KBM-7 (cell line): ENCODE measurements around the gene UNCX.
A peak's percentile ranks its signal among the peaks of the same experiment; 100 is the strongest.
"Not testable (repeated sequence)": the region's sequence is repeated elsewhere in the genome, so short reads cannot be mapped to it uniquely, and the experiment has no call there.

ENCODE experiments used
- DNase-seq: peaks from one replicate; pipeline ENCODE4 v3.0.0-alpha.2; 2015
- in situ Hi-C: fragments of 300-500 bp; cut with MboI; formaldehyde crosslinking; loops from 2 replicates; pipeline ENCODE4 v1.14.3; 2020; ENCODE audit warnings: low sequenced_read_pairs, low pct_unique_long_range_greater_than_20kb, mixed read lengths

The UNCX gene

DNA sequence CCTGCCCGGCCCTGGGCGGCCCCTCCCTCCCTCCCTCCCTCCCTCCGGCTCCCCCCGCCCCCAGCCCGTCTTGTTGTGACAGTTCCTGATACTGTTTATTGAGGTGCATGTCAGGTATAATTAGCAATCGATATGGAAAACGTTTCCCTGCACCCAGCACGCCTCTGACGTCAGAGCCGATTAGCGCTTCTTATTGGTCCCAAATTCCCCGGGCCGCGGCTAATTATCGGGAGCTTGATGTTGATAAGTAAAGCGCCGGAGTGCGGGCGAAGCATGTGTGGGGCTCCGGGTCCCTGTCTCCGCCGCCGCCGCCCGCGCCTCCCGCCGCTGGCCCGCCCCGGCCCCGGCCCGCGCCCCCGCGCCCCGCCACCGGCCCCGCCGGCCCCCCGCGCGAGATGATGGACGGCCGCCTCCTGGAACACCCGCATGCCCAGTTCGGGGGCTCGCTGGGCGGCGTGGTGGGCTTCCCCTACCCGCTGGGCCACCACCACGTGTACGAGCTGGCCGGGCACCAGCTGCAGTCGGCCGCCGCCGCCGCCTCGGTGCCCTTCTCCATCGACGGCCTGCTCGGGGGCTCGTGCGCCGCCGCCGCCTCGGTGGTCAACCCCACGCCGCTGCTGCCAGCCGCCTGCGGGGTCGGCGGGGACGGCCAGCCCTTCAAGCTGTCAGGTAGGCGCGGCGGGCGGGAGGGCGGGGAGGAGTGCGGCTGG lies at the start of gene UNCX:
Gene UNCX (plus strand): TSS at position 250 of the 710 bp plus-strand sequence. CDS start 146 bp downstream, at position 396.
- in situ Hi-C loops = no loop called here
- DNase-seq = no peak

DNA sequence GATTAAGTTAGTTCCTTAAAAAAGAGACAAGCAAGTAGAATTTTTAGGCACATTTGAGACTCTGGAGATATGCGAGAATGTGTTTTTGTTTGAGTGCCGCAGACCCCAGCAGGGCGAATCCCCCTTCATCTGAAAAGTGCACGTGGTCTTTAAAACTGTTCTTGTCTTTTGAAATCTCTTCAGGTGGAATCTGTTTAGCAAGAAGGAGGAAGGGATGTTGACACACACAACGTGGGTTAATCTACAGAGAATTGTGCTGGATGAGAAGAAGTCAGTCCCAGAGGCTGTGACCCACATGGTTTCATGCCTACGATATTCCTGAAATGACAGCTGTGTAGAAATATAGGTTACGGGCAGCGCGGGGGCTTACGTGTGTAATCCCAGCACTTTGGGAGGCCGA lies 45.5 kb upstream of the UNCX start:
- in situ Hi-C loops = no loop called here
- peak; percentile 60 for DNase-seq

- in situ Hi-C loops = no loop called here
- DNase-seq = no peak
These were observed 43.9 kb upstream of the UNCX start for GRCh38 chr7:1188720-1189294.

DNA sequence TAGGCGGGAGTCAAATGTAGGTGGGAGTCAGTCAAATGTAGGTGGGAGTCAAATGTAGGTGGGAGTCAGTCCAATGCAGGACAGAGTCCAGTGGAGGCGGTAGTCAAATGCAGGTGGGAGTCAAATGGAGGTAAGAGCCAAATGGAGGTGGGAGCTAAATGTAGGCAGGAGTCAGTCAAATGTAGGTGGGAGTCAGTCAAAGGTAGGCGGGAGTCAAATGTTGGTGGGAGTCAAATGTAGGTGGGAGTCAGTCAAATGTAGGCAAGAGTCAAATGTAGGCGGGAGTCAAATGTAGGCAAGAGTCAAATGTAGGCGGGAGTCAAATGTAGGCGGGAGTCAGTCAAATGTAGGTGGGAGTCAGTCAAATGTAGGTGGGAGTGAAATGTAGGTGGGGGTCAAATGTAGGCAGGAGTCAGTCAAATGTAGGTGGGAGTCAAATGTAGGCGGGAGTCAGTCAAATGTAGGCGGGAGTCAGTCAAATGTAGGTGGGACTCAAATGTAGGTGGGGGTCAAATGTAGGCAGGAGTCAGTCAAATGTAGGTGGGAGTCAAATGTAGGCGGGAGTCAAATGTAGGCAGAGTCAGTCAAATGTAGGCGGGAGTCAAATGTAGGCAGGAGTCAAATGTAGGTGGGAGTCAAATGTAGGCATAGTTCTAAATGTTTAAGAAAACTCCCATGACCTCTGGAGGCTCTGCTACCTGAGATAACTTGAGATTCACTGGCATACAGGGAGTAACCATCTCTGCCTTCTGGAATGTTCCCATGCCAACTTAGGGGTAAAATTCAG lies 42.5 kb upstream of the UNCX start:
- in situ Hi-C loops = no loop called here
- no peak for DNase-seq

DNA sequence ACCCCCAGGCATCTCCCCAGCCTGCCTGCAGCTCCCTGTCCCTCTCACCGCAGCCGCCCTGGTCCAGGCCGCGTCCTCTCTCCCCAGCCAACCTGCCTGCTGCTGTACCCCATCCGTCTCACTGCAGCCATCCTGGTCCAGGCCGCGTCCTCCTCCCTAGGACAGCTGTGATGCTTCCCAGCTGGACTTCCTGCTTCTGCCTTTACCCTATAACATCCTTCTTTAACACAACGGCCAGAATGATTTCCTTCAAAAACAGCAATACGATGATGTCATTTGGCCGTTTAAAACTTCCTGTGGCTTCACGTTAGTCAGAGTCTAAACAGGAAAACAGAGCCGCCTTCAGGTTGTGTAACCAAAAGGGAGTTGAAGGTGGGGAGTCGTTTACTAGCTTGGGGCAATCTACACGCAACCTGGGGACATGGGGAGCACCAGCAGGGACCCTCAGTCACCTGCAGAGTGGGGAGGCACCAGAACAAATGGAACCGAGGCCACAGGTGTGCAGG lies 40.4 kb upstream of the UNCX start:
- in situ Hi-C loops = no loop called here
- DNase-seq = peak; percentile 84

GRCh38 chr7:1193593-1194424 lies 38.9 kb upstream of the UNCX start:
- peak; percentile 41 for DNase-seq
- in situ Hi-C loops = no loop called here

- DNase-seq, in situ Hi-C loops: not testable (repeated sequence)
These were observed 36.2 kb upstream of the UNCX start for GRCh38 chr7:1196441-1196840.

DNA sequence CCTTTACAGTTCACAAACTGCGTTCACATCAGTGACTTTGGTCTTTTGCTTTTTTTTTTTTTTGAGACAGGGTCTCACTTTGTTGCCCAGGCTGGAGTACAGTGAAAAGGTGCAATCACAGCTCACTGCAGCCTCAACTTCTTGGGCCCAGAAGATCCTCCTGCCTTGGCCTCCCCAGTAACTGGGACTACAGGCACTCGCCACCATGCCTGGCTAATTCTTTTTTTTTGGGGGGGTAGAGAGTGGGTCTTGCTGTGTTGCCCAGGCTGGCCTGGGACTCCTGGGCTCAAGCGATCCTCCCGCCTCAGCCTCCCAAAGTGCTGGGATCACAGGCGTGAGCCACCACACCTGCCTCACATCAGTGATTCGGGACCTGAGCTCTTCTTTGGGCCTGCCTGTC lies 35.7 kb upstream of the UNCX start:
- DNase-seq = no peak
- in situ Hi-C loops = no loop called here

DNA sequence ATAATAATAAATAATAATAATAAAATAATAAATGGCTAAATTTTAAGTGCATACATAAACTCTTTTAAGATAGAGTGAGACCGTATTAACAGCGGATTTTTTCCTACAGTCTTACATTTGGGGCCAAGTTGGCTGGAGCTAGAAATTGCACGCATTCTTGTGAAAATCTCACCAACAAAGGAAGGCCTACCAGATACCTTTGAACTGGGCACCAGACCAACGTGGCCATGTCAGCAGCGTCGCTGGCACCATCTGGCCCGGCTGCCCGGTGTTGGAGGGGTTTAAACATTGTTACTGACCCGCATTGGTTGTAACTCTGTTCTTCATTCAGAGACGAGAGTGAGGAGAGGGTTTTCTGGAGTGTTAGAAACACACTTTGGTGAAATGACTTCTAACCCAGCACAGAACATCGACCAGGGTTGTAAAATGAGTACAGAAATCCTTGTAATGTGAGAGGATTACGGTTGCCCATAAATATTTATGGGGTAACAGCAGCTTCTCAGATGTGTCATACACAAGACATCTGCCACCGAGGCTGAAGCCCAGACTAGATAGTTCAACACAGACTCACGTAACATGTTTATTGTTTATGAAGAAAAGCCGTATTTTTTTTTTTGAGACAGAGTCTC lies 34.6 kb upstream of the UNCX start:
- DNase-seq = no peak
- in situ Hi-C loops = no loop called here

DNA sequence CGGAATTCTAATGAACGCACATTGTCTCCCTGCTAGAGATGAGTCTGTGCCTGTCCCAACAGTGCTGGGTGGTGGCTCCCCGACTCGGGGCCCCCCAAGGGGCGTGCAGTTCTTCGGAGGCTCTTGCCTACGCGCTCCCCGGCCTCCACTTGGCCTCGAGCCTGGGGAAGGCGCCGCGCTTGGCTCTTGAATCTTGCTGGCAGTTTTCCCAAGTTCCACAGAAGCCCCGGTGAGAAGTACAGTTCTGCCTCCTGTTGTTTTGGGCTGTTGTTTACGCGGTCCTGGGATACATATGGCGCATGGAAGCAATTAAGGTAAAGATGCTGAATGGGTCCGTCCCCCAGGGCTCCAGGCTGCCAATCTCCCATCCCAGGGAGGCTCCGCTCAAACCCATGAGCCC lies 32.6 kb upstream of the UNCX start:
- in situ Hi-C loops = no loop called here
- no peak for DNase-seq

DNA sequence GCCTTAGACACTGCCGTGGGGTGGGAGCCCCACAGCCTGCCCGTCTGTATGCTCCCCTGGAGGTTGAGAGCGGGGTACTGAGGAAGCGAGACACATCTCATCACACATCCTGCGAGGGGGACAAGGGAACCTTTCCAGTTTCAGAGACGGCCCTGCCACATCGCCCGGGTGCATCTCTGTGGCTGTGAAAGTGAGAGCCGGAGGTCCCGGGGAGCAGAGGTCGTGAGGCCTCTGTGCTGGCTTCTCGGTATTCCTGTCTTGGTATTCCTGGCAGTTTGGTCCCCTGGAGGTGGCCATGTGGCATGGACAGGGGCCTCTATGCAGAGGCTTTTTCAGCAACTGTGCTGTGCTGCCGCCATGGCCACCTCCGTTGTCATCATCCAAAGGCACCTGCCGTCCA lies 30.8 kb upstream of the UNCX start:
- DNase-seq = no peak
- in situ Hi-C loops = no loop called here

DNA sequence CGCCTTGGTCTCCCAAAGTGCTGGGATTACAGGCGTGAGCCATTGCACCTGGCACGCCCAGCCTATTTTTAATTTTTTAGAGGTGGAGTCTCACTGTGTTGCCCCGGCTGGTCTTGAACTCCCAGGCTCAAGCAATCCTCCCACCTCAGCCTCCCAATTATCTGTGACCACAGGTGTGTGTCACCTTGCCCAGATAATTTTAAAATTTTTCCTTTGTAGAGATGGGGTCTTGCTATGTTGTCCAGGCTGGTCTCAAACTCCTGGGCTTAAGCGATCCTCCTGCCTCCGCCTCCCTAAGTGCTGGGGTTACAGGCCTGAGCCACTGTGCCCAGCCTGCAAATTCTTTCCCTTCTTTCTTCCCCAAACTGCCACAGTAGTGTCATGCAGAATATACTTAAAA lies 29.8 kb upstream of the UNCX start:
- in situ Hi-C loops, DNase-seq: not testable (repeated sequence)

DNA sequence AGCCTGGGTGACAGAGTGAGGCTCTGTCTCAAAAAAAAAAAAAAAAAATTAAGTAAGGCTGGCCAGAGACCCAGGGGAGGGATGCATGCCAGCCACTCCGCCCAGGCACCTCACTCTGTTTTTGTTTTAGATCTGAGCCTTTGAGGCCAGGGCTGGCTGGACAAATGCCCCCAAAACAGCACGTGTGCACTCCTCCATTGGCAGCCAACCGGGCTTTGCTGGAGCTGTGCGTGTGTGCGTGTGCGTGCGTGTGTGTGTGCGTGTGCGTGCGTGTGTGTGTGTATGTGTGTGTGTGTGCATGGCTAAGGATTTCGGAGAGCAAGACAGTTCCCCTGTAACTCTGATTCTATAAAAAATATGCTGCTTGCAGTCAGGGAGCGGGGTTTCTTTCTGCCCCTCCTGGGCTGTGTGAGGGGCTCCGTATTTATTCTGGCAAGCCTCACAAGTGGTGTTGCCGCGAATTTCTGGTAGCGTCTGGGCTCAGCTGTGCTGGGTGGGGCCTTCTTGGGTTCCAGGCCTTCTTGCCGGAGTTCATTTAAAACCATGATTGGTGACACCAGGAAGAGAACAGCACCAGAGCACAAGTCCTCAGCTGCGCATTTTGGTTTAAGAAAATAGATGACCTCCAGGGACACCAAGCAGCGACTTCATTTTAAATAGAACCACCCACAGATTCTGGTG lies 28.1 kb upstream of the UNCX start:
- no peak for DNase-seq
- in situ Hi-C loops = no loop called here

GRCh38 chr7:1205742-1206141 lies 26.9 kb upstream of the UNCX start:
- DNase-seq, in situ Hi-C loops: not testable (repeated sequence)

- in situ Hi-C loops = no loop called here
- no peak for DNase-seq
These were observed 23.6 kb upstream of the UNCX start for GRCh38 chr7:1209097-1209496.

- no peak for DNase-seq
- in situ Hi-C loops = no loop called here
These were observed 22.2 kb upstream of the UNCX start for GRCh38 chr7:1210321-1210978.

- no peak for DNase-seq
- in situ Hi-C loops = no loop called here
These were observed 21.6 kb upstream of the UNCX start for GRCh38 chr7:1210979-1211608.
